PC-9 (cell line): ENCODE results near the gene RNF141. TPM values are rescaled to one million over a fixed set of nuclear protein-coding genes. Genes with fewer than 3 reads are reported as not detected.

Experiments
- BruUV-seq: library from RNA; stranded (reverse); fragments of 400-500 nt; replicated peaks from 2 replicates; lab custom pipeline; 2021; lab: Mats Ljungman, UMichigan
- CTCF ChIA-PET: fragments of 300-600 bp; sonication (Branson Sonifier 250); formaldehyde crosslinking; loops from one replicate; lab custom pipeline; 2022; ENCODE audit warnings: antibody characterized with exemption; lab: Charles Lee
- POLR2A ChIA-PET: fragments of 300-600 bp; sonication (Branson Sonifier 250); formaldehyde crosslinking; loops from one replicate; lab custom pipeline; 2022; ENCODE audit warnings: antibody characterized with exemption; ENCODE audit not compliant: unreplicated experiment; lab: Charles Lee
- DNase-seq, 2 experiments: peaks; one replicate each; pipeline versions ENCODE4 v3.0.0 to v3.0.0-alpha.2; 2015 to 2022; ENCODE audit warnings: mixed read lengths in 1 of 2
- H2AFZ ChIP-seq: fragments of 200-600 bp; sonication (generic); 2 replicates; pipeline ENCODE4 v1.8.1; 2017; ENCODE audit warnings: antibody characterized with exemption
- H3F3A ChIP-seq: fragments of 200-600 bp; sonication (generic); 2 replicates; pipeline ENCODE4 v1.8.1; 2017; ENCODE audit warnings: antibody characterized with exemption, mild to moderate bottlenecking, low read depth; ENCODE audit not compliant: insufficient read depth
- H3K27ac ChIP-seq: fragments of 200-600 bp; sonication (generic); 2 replicates; pipeline ENCODE4 v1.6.1; 2016; ENCODE audit warnings: mixed run types
- H3K27me3 ChIP-seq: fragments of 200-600 bp; sonication (generic); 2 replicates; pipeline ENCODE4 v1.6.1; 2016; ENCODE audit warnings: low read depth, mixed run types; ENCODE audit not compliant: insufficient read depth
- H3K36me3 ChIP-seq: fragments of 200-600 bp; sonication (generic); 2 replicates; pipeline ENCODE4 v1.6.1; 2016; ENCODE audit warnings: low read depth, mixed run types
- H3K4me1 ChIP-seq: fragments of 200-600 bp; sonication (generic); replicated peaks from 2 replicates; pipeline ENCODE4 v1.6.1; 2016; ENCODE audit warnings: mixed run types; ENCODE audit not compliant: insufficient read depth
- H3K4me2 ChIP-seq: fragments of 200-600 bp; sonication (generic); 2 replicates; pipeline ENCODE4 v1.6.1; 2017; ENCODE audit warnings: mixed run types
- H3K4me3 ChIP-seq: fragments of 200-600 bp; sonication (generic); 2 replicates; pipeline ENCODE4 v1.6.1; 2016; ENCODE audit warnings: mixed run types
- H3K79me2 ChIP-seq: fragments of 200-600 bp; sonication (generic); 2 replicates; pipeline ENCODE4 v1.6.1; 2017; ENCODE audit warnings: low read depth, mixed run types
- H3K9me2 ChIP-seq: fragments of 200-600 bp; sonication (generic); 2 replicates; pipeline ENCODE4 v1.8.1; 2017; ENCODE audit warnings: mild to moderate bottlenecking; ENCODE audit not compliant: insufficient read depth
- H3K9me3 ChIP-seq: fragments of 200-600 bp; sonication (generic); 2 replicates; pipeline ENCODE4 v1.8.1; 2016; ENCODE audit warnings: low read depth; ENCODE audit not compliant: insufficient read depth
- H4K20me1 ChIP-seq: fragments of 200-600 bp; sonication (generic); 2 replicates; pipeline ENCODE4 v1.8.1; 2017; ENCODE audit not compliant: insufficient read depth
- CTCF ChIP-seq: fragments of 200-600 bp; sonication (generic); conservative IDR thresholded peaks from 2 replicates; pipeline ENCODE4 v1.6.1; 2017; ENCODE audit warnings: mixed run types, antibody characterized with exemption, mild to moderate bottlenecking, moderate library complexity
- EZH2 ChIP-seq: fragments of 200-600 bp; sonication (generic); IDR thresholded peaks from 2 replicates; pipeline ENCODE4 v1.8.0; 2017; ENCODE audit warnings: antibody characterized with exemption, low read depth
- intact Hi-C: fragments of 100-400 bp; cut with micrococcal nuclease; formaldehyde crosslinking; loops from one replicate; pipeline ENCODE4 v1.10.0; 2022; ENCODE audit not compliant: unreplicated experiment
- total RNA-seq: library from RNA; stranded (reverse); gene quantifications from 2 replicates; pipeline ENCODE4 v1.2.3, GENCODE V29; 2021

Gene RNF141
- total RNA-seq, 1 experiment from 2014 or later = 36.8 TPM

GRCh38 chr11:10511181-10511621 is 29.8 kb downstream of the RNF141 start:
- Histone ChIP-seq H3K4me3 (no peak overlapping the region), H3K79me2 (no peaks in the 10 kb centered on the region), H3K9me3 (no peaks in the 10 kb centered on the region), H2AFZ (no peak overlapping the region), H3K9me2 (no peaks in the 10 kb centered on the region), H3F3A (no peaks in the 10 kb centered on the region), H3K4me2 (no peak overlapping the region), H4K20me1 (no peaks in the 10 kb centered on the region), H3K36me3 (no peaks in the 10 kb centered on the region; the same call in 1 of the 2 replicates), H3K4me1 (0 out of 2 replicates have a peak, but pooled peaks cover 4% of the 10 kb centered on the region), H3K27ac (no peak overlapping the region), H3K27me3 (no peaks in the 10 kb centered on the region)
- TF ChIP-seq EZH2 (no peak), CTCF (no peak)
- ChIA-PET CTCF (no interaction called here), POLR2A (no interaction called here)
- no peak for DNase-seq
- BruUV-seq = no TSS peak
- intact Hi-C loops = loop anchor here (5.0 kb wide), 1 partner anchor 104 kb away; no protein-coding TSS in a partner anchor

GRCh38 chr11:10506008-10506370 is 35.0 kb downstream of the RNF141 start:
- ChIA-PET CTCF (no interaction called here), POLR2A (no interaction called here)
- no peaks in the 10 kb centered on the region for H3K4me1 ChIP-seq
- H3K9me2 ChIP-seq = no peaks in the 10 kb centered on the region
- intact Hi-C loops = no loop called here
- H3K27me3 ChIP-seq = no peaks in the 10 kb centered on the region
- no peak overlapping the region for H3K4me3 ChIP-seq
- no peak overlapping the region for H3K27ac ChIP-seq
- no peak for DNase-seq
- H3K4me2 ChIP-seq = no peak overlapping the region
- H3F3A ChIP-seq = no peaks in the 10 kb centered on the region
- no peaks in the 10 kb centered on the region for H3K79me2 ChIP-seq
- H2AFZ ChIP-seq = no peak overlapping the region
- no peak for TF ChIP-seq CTCF
- no peak for TF ChIP-seq EZH2
- no peaks in the 10 kb centered on the region for H4K20me1 ChIP-seq
- no peaks in the 10 kb centered on the region; the same call in 1 of the 2 replicates for H3K36me3 ChIP-seq
- no TSS peak for BruUV-seq
- H3K9me3 ChIP-seq = no peaks in the 10 kb centered on the region

- H4K20me1 ChIP-seq = no peaks in the 10 kb centered on the region
- TF ChIP-seq EZH2 = no peak
- TF ChIP-seq CTCF = no peak
- CTCF ChIA-PET = no interaction called here
- no peaks in the 10 kb centered on the region for H3K36me3 ChIP-seq
- no peaks in the 10 kb centered on the region for H3K27me3 ChIP-seq
- intact Hi-C loops = no loop called here
- H3K4me2 ChIP-seq = no peak overlapping the region
- H3K4me3 ChIP-seq = no peak overlapping the region
- no peaks in the 10 kb centered on the region for H3F3A ChIP-seq
- no peaks in the 10 kb centered on the region for H3K9me3 ChIP-seq
- DNase-seq = no peak
- no peaks in the 10 kb centered on the region for H3K9me2 ChIP-seq
- BruUV-seq = no TSS peak
- no peaks in the 10 kb centered on the region for H3K4me1 ChIP-seq
- POLR2A ChIA-PET = no interaction called here
- no peak overlapping the region for H3K27ac ChIP-seq
- H2AFZ ChIP-seq = no peak overlapping the region
- H3K79me2 ChIP-seq = no peaks in the 10 kb centered on the region
Observed at GRCh38 chr11:10505278-10506007, 35.5 kb downstream of the RNF141 start.
